Bronchial epithelial cell (primary cell): ENCODE measurements around the gene VGF. TPM values are rescaled to one million over a fixed set of nuclear protein-coding genes. Genes with fewer than 3 reads are reported as not detected.

Experiments used
- DNase-seq: peaks from one replicate; pipeline ENCODE4 v3.0.0-alpha.2; 2010; ENCODE audit warnings: low read depth
- FAIRE-seq: peaks from 2 replicates; lab custom pipeline; 2011; peaks lifted over from hg19 to GRCh38; lab: Jason Lieb, UNC
- H3K27me3 ChIP-seq: 2 replicates; pipeline ENCODE4 v1.5.1; 2011; ENCODE audit warnings: low read length; ENCODE audit not compliant: control insufficient read depth, insufficient read depth
- H3K36me3 ChIP-seq: 2 replicates; pipeline ENCODE4 v1.5.1; 2011; ENCODE audit warnings: low read length; ENCODE audit not compliant: control insufficient read depth, insufficient read depth
- H3K4me3 ChIP-seq: 2 replicates; pipeline ENCODE4 v1.5.1; 2011; ENCODE audit warnings: mild to moderate bottlenecking, low read depth, low read length, control low read depth
- CTCF ChIP-seq: IDR thresholded peaks from 2 replicates; pipeline ENCODE4 v1.5.1; 2011; ENCODE audit warnings: mild to moderate bottlenecking, moderate library complexity, low read length, control low read depth, inconsistent platforms; ENCODE audit not compliant: insufficient read depth, severe bottlenecking
- total RNA-seq: library from RNA; depleted of rRNA; stranded (reverse); fragments of >200 nt; gene quantifications from 2 replicates; pipeline ENCODE4 v1.2.1, GENCODE V29; 2014

The VGF gene
- total RNA-seq, 1 donor from 2014 or later = not detected

DNA sequence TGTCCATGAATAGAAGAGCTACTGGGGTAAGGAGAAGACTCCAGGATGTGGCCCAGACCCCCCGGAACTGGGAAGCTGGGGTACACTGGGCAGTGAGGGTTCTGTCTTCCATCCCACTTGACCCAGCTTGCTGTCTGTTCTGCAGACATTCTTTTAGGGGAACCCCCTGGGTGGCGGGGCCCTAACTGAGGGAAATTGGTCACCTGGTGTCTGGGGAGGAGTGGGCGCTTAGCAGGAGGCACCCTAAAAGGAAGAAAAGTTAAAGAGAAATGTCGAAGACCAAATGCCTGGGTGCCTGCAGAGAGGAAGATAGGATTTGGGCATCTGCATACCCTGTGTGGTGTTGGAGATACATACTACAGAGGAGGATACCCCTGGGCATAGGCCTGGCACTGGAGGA, 10.1 kb downstream of the VGF start:
- no peak for DNase-seq
- no peak for TF ChIP-seq CTCF
- Histone ChIP-seq H3K36me3 (peaks cover 25% of the 10 kb centered on the region), H3K4me3 (peak overlapping the region; percentile 93), H3K27me3 (no peaks in the 10 kb centered on the region)
- FAIRE-seq = no peak

DNA sequence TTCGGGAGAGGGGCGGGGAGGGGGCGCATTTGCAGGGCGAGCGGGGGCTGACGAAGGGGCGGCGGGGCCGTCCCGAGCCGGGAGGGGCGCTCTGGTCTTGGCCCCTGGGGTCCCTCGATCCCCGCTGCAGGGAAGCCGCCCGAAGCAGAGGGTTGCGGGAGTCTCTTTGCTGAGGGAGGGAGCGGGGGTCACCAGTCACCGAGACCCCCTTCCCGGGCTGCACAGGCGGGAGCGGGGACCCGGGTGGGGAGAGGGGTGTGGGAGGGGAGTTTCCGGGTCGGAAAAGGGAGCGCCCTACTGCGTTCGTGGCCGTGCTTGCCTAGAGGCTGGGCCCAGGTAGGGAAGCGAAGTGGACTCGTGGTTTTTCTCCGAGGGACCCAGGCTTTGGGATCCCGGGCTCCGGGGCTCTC, 10.7 kb downstream of the VGF start:
- FAIRE-seq (no peak), DNase-seq (no peak)
- TF ChIP-seq CTCF = no peak
- Histone ChIP-seq H3K4me3 (peak overlapping the region; percentile 93), H3K27me3 (no peaks in the 10 kb centered on the region), H3K36me3 (peaks cover 20% of the 10 kb centered on the region)

DNA sequence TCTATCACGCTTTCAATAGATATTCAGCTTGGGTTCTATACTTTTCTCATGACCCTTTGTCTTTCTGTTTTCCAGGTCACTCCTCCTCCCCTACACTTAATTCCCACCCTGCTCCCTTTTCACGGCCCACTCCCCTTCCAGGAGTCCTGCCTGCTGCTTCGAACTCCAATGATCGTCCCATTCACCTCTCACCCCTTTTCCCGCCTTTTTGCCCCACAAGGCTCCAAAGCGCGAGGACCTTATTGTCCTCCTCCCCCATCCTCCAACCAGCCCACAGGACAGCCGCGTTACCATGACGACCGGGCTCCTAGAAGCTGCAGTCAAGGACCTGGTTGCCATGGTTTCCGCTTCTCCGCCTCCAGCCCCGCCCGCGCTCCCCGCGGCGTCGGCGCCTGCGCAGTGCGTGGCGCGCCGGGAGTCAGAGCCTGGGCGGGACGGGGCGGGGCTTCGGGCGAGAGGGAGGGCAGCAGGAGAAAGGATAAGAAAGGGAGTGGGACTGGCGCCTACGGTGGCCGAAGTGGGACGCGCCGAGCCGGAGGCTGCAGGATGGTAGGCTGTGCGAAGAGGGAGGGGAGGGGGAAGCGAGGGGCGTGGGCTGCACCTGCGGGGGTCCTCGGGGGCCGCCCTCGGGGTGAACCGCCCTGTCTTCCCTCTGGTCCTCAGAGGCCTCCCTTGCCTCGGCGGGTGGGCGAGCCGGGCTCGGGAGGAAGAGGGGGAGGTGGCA, 11.2 kb downstream of the VGF start, which contains the start of gene AP1S1:
Gene AP1S1, plus strand, starts transcription at position 508 of the 724 bp plus-strand sequence. Its CDS starts 39 bp downstream, at position 547.
- Histone ChIP-seq H3K27me3 (no peaks in the 10 kb centered on the region), H3K4me3 (peak within 1 kb of the TSS; percentile 93), H3K36me3 (peaks cover 17% of the 10 kb centered on the region)
- DNase-seq (peak; percentile 76), FAIRE-seq (no peak)
- TF ChIP-seq CTCF = no peak

- FAIRE-seq = no peak
- no peak for DNase-seq
- no peak overlapping the region for H3K4me3 ChIP-seq
These were observed 13.3 kb downstream of the VGF start for GRCh38 chr7:101151908-101152651.

GRCh38 chr7:101140746-101141382, 24.5 kb downstream of the VGF start:
- TF ChIP-seq CTCF = no peak
- no peak for FAIRE-seq
- DNase-seq = peak; percentile 81

More at GRCh38 chr7:101151908-101152651, 13.3 kb downstream of the VGF start:
- no peak for TF ChIP-seq CTCF
- Histone ChIP-seq H3K36me3 (peaks cover 3% of the 10 kb centered on the region), H3K27me3 (no peaks in the 10 kb centered on the region)

More at GRCh38 chr7:101140746-101141382, 24.5 kb downstream of the VGF start:
- H3K36me3 ChIP-seq = peaks cover 5% of the 10 kb centered on the region
- peaks cover under 1% of the 10 kb centered on the region for H3K27me3 ChIP-seq
- no peak overlapping the region for H3K4me3 ChIP-seq
